ENCODE measurements around the gene OSR1. TPM values are rescaled to one million over a fixed set of nuclear protein-coding genes. Genes with fewer than 3 reads are reported as not detected.

The OSR1 gene
- total RNA-seq, 1 donor from 2014 or later, result 9.7 TPM

DNA sequence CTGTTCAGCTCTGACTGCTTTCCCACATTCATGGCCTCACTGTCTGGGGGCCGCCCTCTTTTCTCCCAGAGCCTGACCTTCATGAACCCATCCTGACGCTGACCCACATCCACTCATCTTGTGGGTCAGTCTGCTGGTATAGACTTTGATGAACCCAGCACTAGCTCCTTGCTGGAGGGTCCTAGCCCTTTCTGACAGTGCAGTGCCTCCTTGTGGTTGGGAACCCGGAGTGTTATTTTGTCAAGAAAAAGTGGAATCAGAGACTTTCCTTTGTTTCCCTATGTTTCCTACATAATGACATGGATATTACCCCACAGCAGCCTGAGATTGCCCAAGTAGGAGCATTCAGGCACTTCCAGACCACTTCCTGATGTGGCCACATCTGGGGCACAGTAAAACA, 19.3 kb upstream of the OSR1 start:
- TF ChIP-seq, protein P1, sequence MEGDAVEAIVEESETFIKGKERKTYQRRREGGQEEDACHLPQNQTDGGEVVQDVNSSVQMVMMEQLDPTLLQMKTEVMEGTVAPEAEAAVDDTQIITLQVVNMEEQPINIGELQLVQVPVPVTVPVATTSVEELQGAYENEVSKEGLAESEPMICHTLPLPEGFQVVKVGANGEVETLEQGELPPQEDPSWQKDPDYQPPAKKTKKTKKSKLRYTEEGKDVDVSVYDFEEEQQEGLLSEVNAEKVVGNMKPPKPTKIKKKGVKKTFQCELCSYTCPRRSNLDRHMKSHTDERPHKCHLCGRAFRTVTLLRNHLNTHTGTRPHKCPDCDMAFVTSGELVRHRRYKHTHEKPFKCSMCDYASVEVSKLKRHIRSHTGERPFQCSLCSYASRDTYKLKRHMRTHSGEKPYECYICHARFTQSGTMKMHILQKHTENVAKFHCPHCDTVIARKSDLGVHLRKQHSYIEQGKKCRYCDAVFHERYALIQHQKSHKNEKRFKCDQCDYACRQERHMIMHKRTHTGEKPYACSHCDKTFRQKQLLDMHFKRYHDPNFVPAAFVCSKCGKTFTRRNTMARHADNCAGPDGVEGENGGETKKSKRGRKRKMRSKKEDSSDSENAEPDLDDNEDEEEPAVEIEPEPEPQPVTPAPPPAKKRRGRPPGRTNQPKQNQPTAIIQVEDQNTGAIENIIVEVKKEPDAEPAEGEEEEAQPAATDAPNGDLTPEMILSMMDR (IDR thresholded peaks at IDR 0.05), result no peak
- Histone ChIP-seq H3K4me1 (no peaks in the 10 kb centered on the region), H3K9me3 (no peaks in the 10 kb centered on the region), H3K4me3 (no peak overlapping the region), H3K36me3 (no peaks in the 10 kb centered on the region), H3K27me3 (no peaks in the 10 kb centered on the region), H3K27ac (no peak overlapping the region)
- DNase-seq, result no peak
- no peak for ATAC-seq
- intact Hi-C loops (cut with DNase I), result no loop called here

DNA sequence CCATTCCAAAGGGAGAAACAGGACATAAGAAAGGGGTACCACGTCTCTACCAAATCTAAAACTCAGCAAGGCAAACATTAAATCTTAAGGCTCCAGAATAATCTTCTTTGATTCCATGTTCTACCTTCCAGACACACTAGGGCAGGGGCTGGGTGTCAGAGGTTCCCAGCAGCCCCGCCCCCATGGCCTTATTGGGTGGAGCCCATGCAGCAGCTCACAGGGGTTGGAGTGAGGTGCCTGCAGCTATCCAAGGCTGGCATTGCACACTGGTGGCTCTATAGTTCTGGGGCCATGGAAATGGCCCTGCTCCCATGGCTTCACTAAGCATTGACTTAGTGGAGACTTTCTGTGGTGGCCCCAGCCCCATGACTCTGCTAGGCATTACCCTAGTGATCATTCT, 14.9 kb upstream of the OSR1 start:
- no peak for DNase-seq
- H3K9me3 ChIP-seq, result no peaks in the 10 kb centered on the region
- H3K36me3 ChIP-seq, result no peaks in the 10 kb centered on the region
- H3K27me3 ChIP-seq, result no peaks in the 10 kb centered on the region
- TF ChIP-seq, protein P1 (IDR thresholded peaks at IDR 0.05), result no peak
- H3K4me3 ChIP-seq, result no peak overlapping the region
- intact Hi-C loops (cut with DNase I), result no loop called here
- ATAC-seq, result no peak
- no peaks in the 10 kb centered on the region for H3K4me1 ChIP-seq
- no peak overlapping the region for H3K27ac ChIP-seq

GRCh38 chr2:19371996-19372582, 13.7 kb upstream of the OSR1 start:
- DNase-seq, result no peak
- H3K36me3 ChIP-seq, result no peaks in the 10 kb centered on the region
- no peak overlapping the region for H3K4me3 ChIP-seq
- TF ChIP-seq, protein P1 (IDR thresholded peaks at IDR 0.05), result no peak
- ATAC-seq, result no peak
- no peaks in the 10 kb centered on the region for H3K4me1 ChIP-seq
- H3K27me3 ChIP-seq, result no peaks in the 10 kb centered on the region
- H3K9me3 ChIP-seq, result no peaks in the 10 kb centered on the region
- no peak overlapping the region for H3K27ac ChIP-seq
- intact Hi-C loops (cut with DNase I), result no loop called here

GRCh38 chr2:19369341-19369955, 11.0 kb upstream of the OSR1 start:
- H3K36me3 ChIP-seq, result no peaks in the 10 kb centered on the region
- H3K9me3 ChIP-seq, result no peaks in the 10 kb centered on the region
- no peak for DNase-seq
- TF ChIP-seq, protein P1 (IDR thresholded peaks at IDR 0.05), result no peak
- H3K4me3 ChIP-seq, result no peak overlapping the region
- H3K27ac ChIP-seq, result no peak overlapping the region
- intact Hi-C loops (cut with DNase I), result no loop called here
- H3K4me1 ChIP-seq, result no peaks in the 10 kb centered on the region
- ATAC-seq, result no peak
- H3K27me3 ChIP-seq, result peaks cover 3% of the 10 kb centered on the region

- ATAC-seq (no peak), DNase-seq (no peak)
- H3K4me3 ChIP-seq, result no peak overlapping the region
- no peaks in the 10 kb centered on the region for H3K9me3 ChIP-seq
- no peaks in the 10 kb centered on the region for H3K36me3 ChIP-seq
- H3K27me3 ChIP-seq, result peaks cover 10% of the 10 kb centered on the region
- H3K4me1 ChIP-seq, result no peaks in the 10 kb centered on the region
- intact Hi-C loops (cut with DNase I), result no loop called here
- H3K27ac ChIP-seq, result no peak overlapping the region
- TF ChIP-seq, protein P1 (IDR thresholded peaks at IDR 0.05), result no peak
Observed at GRCh38 chr2:19368760-19369159, 10.3 kb upstream of the OSR1 start.

Measured in upper lobe of right lung (tissue), 1 donor.